Measurements from ENCODE around the gene PLA2G2D.
"Not testable (repeated sequence)": the region's sequence is repeated elsewhere in the genome, so short reads cannot be mapped to it uniquely, and the experiment has no call there.

PLA2G2D gene

GRCh38 chr1:20134995-20135394, 15.7 kb upstream of the PLA2G2D start:
- H3K4me3 ChIP-seq (ENCODE audit: low read length, poor library complexity, severe bottlenecking) = no peak overlapping the region
- no peaks in the 10 kb centered on the region for H3K36me3 ChIP-seq (ENCODE audit: insufficient read depth, low read length)
- no peaks in the 10 kb centered on the region for H3K79me2 ChIP-seq (ENCODE audit: insufficient read depth, low read length)
- no peak overlapping the region for H2AFZ ChIP-seq (ENCODE audit: low read length)
- no peaks in the 10 kb centered on the region for H3K9me2 ChIP-seq (replicated peaks; ENCODE audit: low read depth, low read length)
- TF ChIP-seq CTCF (conservative IDR thresholded peaks at IDR 0.05; ENCODE audit: low read length) (no peak), EZH2phosphoT487 (IDR thresholded peaks at IDR 0.05; ENCODE audit: borderline replicate concordance) (no peak)
- no peaks in the 10 kb centered on the region for H3K27me3 ChIP-seq (ENCODE audit: insufficient read depth, low read length, poor library complexity, severe bottlenecking)
- no peak overlapping the region for H3K9ac ChIP-seq (ENCODE audit: low read depth, low read length, poor library complexity, severe bottlenecking)
- H3K9me3 ChIP-seq (ENCODE audit: insufficient read depth, low read depth, low read length) = no peaks in the 10 kb centered on the region
- no peak overlapping the region for H3K4me2 ChIP-seq (ENCODE audit: low read depth, low read length, poor library complexity, severe bottlenecking)
- no peaks in the 10 kb centered on the region for H3F3A ChIP-seq (ENCODE audit: low read depth)
- no peaks in the 10 kb centered on the region for H4K20me1 ChIP-seq (ENCODE audit: insufficient read depth, low read length, poor library complexity, severe bottlenecking)
- H3K4me1 ChIP-seq (ENCODE audit: insufficient read depth, low read length, poor library complexity, severe bottlenecking) = no peaks in the 10 kb centered on the region

- H4K20me1 ChIP-seq (ENCODE audit: insufficient read depth, low read length, poor library complexity, severe bottlenecking); H3K79me2 ChIP-seq (ENCODE audit: insufficient read depth, low read length); H3K9me3 ChIP-seq (ENCODE audit: insufficient read depth, low read depth, low read length); H3F3A ChIP-seq (ENCODE audit: low read depth); H3K27me3 ChIP-seq (ENCODE audit: insufficient read depth, low read length, poor library complexity, severe bottlenecking); H3K36me3 ChIP-seq (ENCODE audit: insufficient read depth, low read length); H3K4me1 ChIP-seq (ENCODE audit: insufficient read depth, low read length, poor library complexity, severe bottlenecking); H3K9ac ChIP-seq (ENCODE audit: low read depth, low read length, poor library complexity, severe bottlenecking); H3K4me3 ChIP-seq (ENCODE audit: low read length, poor library complexity, severe bottlenecking); H3K9me2 ChIP-seq (replicated peaks; ENCODE audit: low read depth, low read length); H2AFZ ChIP-seq (ENCODE audit: low read length); H3K4me2 ChIP-seq (ENCODE audit: low read depth, low read length, poor library complexity, severe bottlenecking): not testable (repeated sequence)
Observed at GRCh38 chr1:20130518-20130917, 11.2 kb upstream of the PLA2G2D start.

GRCh38 chr1:20126806-20127440, 7.6 kb upstream of the PLA2G2D start:
- Histone ChIP-seq H3K9ac (ENCODE audit: low read depth, low read length, poor library complexity, severe bottlenecking) (no peak overlapping the region), H4K20me1 (ENCODE audit: insufficient read depth, low read length, poor library complexity, severe bottlenecking) (no peaks in the 10 kb centered on the region), H3K4me3 (ENCODE audit: low read length, poor library complexity, severe bottlenecking) (no peak overlapping the region), H3F3A (ENCODE audit: low read depth) (no peaks in the 10 kb centered on the region), H2AFZ (ENCODE audit: low read length) (no peak overlapping the region), H3K9me3 (ENCODE audit: insufficient read depth, low read depth, low read length) (no peaks in the 10 kb centered on the region), H3K4me1 (ENCODE audit: insufficient read depth, low read length, poor library complexity, severe bottlenecking) (no peaks in the 10 kb centered on the region), H3K9me2 (replicated peaks; ENCODE audit: low read depth, low read length) (no peaks in the 10 kb centered on the region), H3K4me2 (ENCODE audit: low read depth, low read length, poor library complexity, severe bottlenecking) (no peak overlapping the region), H3K79me2 (ENCODE audit: insufficient read depth, low read length) (no peaks in the 10 kb centered on the region), H3K36me3 (ENCODE audit: insufficient read depth, low read length) (no peaks in the 10 kb centered on the region), H3K27me3 (ENCODE audit: insufficient read depth, low read length, poor library complexity, severe bottlenecking) (no peaks in the 10 kb centered on the region)
- TF ChIP-seq CTCF (conservative IDR thresholded peaks at IDR 0.05; ENCODE audit: low read length) = no peak
- TF ChIP-seq EZH2phosphoT487 (IDR thresholded peaks at IDR 0.05; ENCODE audit: borderline replicate concordance) = no peak
